ENCODE measurements around the gene USP47. TPM values are rescaled to one million over a fixed set of nuclear protein-coding genes. Genes with fewer than 3 reads are reported as not detected.

The USP47 gene
- total and polyA plus RNA-seq, 9 of the 15 experiments (the other 6 are each of a cell fraction or from before 2014, with no cell fraction given) = 13.1 to 63.6 (median 34.7) TPM

GRCh38 chr11:11913395-11913794 lies 71.6 kb downstream of the USP47 start:
- no peak for DNase-seq (ENCODE audit: extremely low read depth in 1 of 4, low spot score in 3 of 4)
- no peak overlapping the region for H3K4me2 ChIP-seq (ENCODE audit: insufficient read depth, low read length)
- H3K79me2 ChIP-seq (ENCODE audit: control insufficient read depth, insufficient read depth, low read length) = no peaks in the 10 kb centered on the region
- no peaks in the 10 kb centered on the region for H3K9me1 ChIP-seq (ENCODE audit: control insufficient read depth, insufficient read depth, low read length)
- WGBS (ENCODE audit: insufficient coverage, low coverage, missing lambda C conversion rate) = 93% methylated on average over 1 of the region's 1 CpG
- H3K27me3 ChIP-seq (ENCODE audit: control insufficient read depth in 2 of 2, insufficient read depth in 2 of 2, low read length in 2 of 2) = no peaks in the 10 kb centered on the region
- no peak overlapping the region for H2AFZ ChIP-seq (ENCODE audit: low read depth, low read length)
- CTCF ChIA-PET (ENCODE audit: low intra/inter-chr PET ratio) = no interaction called here
- in situ Hi-C loops (cut with MboI) (no loop called here), intact Hi-C loops (cut with micrococcal nuclease) (no loop called here)
- no peaks in the 10 kb centered on the region for H3K4me1 ChIP-seq (replicated peaks in 1 of 2; ENCODE audit: control insufficient read depth in 2 of 2, insufficient read depth in 2 of 2, low read length in 2 of 2)
- H3K4me3 ChIP-seq = no peak overlapping the region
- FAIRE-seq = no peak
- H3K36me3 ChIP-seq (ENCODE audit: control insufficient read depth, insufficient read depth, low read length) = peaks cover 34% of the 10 kb centered on the region; the same call in 1 of the 3 replicates
- BruUV-seq (replicated peaks) = no TSS peak
- H3K27ac ChIP-seq (ENCODE audit: extremely low read depth, low read depth, low read length) = no peak overlapping the region
- no peak for ATAC-seq
- H3K9me3 ChIP-seq (replicated peaks; ENCODE audit: control insufficient read depth, insufficient read depth, low read depth, low read length) = no peaks in the 10 kb centered on the region
- no peak overlapping the region for H3K9ac ChIP-seq (ENCODE audit: insufficient read depth in 1 of 2, low read depth in 2 of 2, low read length in 2 of 2)
- POLR2A ChIA-PET = interaction anchor here (0.7 to 1.0 kb wide), 2 partner anchors 10 to 14 kb away, joined by 3 read pairs; no protein-coding TSS in a partner anchor
- H4K20me1 ChIP-seq (replicated peaks; ENCODE audit: control insufficient read depth, insufficient read depth, low read length) = no peaks in the 10 kb centered on the region
- no peak for TF ChIP-seq HSF4 (CRISPR knock-in tag; IDR thresholded peaks at IDR 0.05; ENCODE audit: borderline replicate concordance)
- no peak for TF ChIP-seq FOXA1 (IDR thresholded peaks at IDR 0.05; ENCODE audit: borderline replicate concordance)
- TF ChIP-seq FIP1L1 (IDR thresholded peaks at IDR 0.05; ENCODE audit: low read depth, low read length, poor library complexity, severe bottlenecking) = no peak
- TF ChIP-seq C11orf30 (IDR thresholded peaks at IDR 0.05; ENCODE audit: low read depth) = no peak
- TF ChIP-seq ZNF316 (IDR thresholded peaks at IDR 0.05) = no peak
- no peak for TF ChIP-seq U2AF2 (optimal IDR thresholded peaks at IDR 0.05; ENCODE audit: low read depth, low read length)
- no peak for TF ChIP-seq ZNF175 (CRISPR knock-in tag; IDR thresholded peaks at IDR 0.05; ENCODE audit: low read depth)
- TF ChIP-seq CBX1 (IDR thresholded peaks at IDR 0.05; ENCODE audit: low read depth) = no peak
- no peak for TF ChIP-seq ETS2 (tag; IDR thresholded peaks at IDR 0.05; ENCODE audit: borderline replicate concordance, poor library complexity, severe bottlenecking)
- TF ChIP-seq CTBP1 (IDR thresholded peaks at IDR 0.05; ENCODE audit: borderline replicate concordance) = no peak
- no peak for TF ChIP-seq MTA3 (IDR thresholded peaks at IDR 0.05; ENCODE audit: borderline replicate concordance)
- no peak for TF ChIP-seq SFPQ (IDR thresholded peaks at IDR 0.05; ENCODE audit: low read depth, low read length)
- TF ChIP-seq MCM3 (IDR thresholded peaks at IDR 0.05) = no peak
- no peak for TF ChIP-seq SOX6 (IDR thresholded peaks at IDR 0.05)
- no peak for TF ChIP-seq HDAC2 (IDR thresholded peaks at IDR 0.05)
- TF ChIP-seq XRCC5 (IDR thresholded peaks at IDR 0.05; ENCODE audit: low read depth, low read length) = no peak
- no peak for TF ChIP-seq ZNF644 (tag; IDR thresholded peaks at IDR 0.05; ENCODE audit: low read depth)
- TF ChIP-seq KDM2B (CRISPR knock-in tag; IDR thresholded peaks at IDR 0.05) = no peak
